Mesendoderm (in vitro differentiated cells): ENCODE data around the gene GALNT9.

Experiments used
- DNase-seq: peaks from one replicate; pipeline ENCODE4 v3.0.0; 2013
- H2AK5ac ChIP-seq: 2 replicates; pipeline ENCODE4 v1.6.1; 2013; ENCODE audit warnings: low read length, inconsistent platforms
- H2BK120ac ChIP-seq: 2 replicates; pipeline ENCODE4 v1.6.1; 2013; ENCODE audit warnings: low read depth, mild to moderate bottlenecking, low read length, moderate library complexity, mixed read lengths
- H2BK15ac ChIP-seq: replicated peaks from 2 replicates; pipeline ENCODE4 v1.6.1; 2013; ENCODE audit warnings: low read depth, mild to moderate bottlenecking, moderate library complexity
- H2BK5ac ChIP-seq: 2 replicates; pipeline ENCODE4 v1.6.1; 2013; ENCODE audit warnings: low read length, inconsistent platforms
- H3K18ac ChIP-seq: 2 replicates; pipeline ENCODE4 v1.6.1; 2013; ENCODE audit warnings: mild to moderate bottlenecking, low read length, mixed read lengths
- H3K23ac ChIP-seq: one replicate; pipeline ENCODE4 v1.6.1; 2013; ENCODE audit warnings: low read length
- H3K27ac ChIP-seq: 2 replicates; pipeline ENCODE4 v1.5.1; 2013; ENCODE audit warnings: low read depth, mild to moderate bottlenecking, inconsistent platforms, low read length, moderate library complexity
- H3K27me3 ChIP-seq: 2 replicates; pipeline ENCODE4 v1.6.1; 2013; ENCODE audit warnings: low read length, control low read depth, mild to moderate bottlenecking, inconsistent platforms; ENCODE audit not compliant: insufficient read depth, poor library complexity
- H3K36me3 ChIP-seq: 2 replicates; pipeline ENCODE4 v1.6.1; 2013; ENCODE audit warnings: low read length, inconsistent platforms; ENCODE audit not compliant: control insufficient read depth, insufficient read depth
- H3K4ac ChIP-seq: one replicate; pipeline ENCODE4 v1.6.1; 2013; ENCODE audit warnings: low read depth, mild to moderate bottlenecking, low read length, moderate library complexity
- H3K4me1 ChIP-seq: 2 replicates; pipeline ENCODE4 v1.6.1; 2013; ENCODE audit warnings: low read depth, low read length, inconsistent platforms; ENCODE audit not compliant: control insufficient read depth
- H3K4me2 ChIP-seq: 2 replicates; pipeline ENCODE4 v1.6.1; 2013; ENCODE audit warnings: low read length
- H3K4me3 ChIP-seq: 2 replicates; pipeline ENCODE4 v1.5.1; 2013; ENCODE audit warnings: mild to moderate bottlenecking, low read length
- H3K56ac ChIP-seq: one replicate; pipeline ENCODE4 v1.6.1; 2013; ENCODE audit warnings: low read length
- H3K79me1 ChIP-seq: 2 replicates; pipeline ENCODE4 v1.6.1; 2013; ENCODE audit warnings: low read length, inconsistent platforms
- H3K79me2 ChIP-seq: 2 replicates; pipeline ENCODE4 v1.6.1; 2013; ENCODE audit warnings: mild to moderate bottlenecking, low read length; ENCODE audit not compliant: control insufficient read depth, insufficient read depth
- H3K9ac ChIP-seq: 2 replicates; pipeline ENCODE4 v1.6.1; 2013; ENCODE audit warnings: low read length, inconsistent platforms
- H4K5ac ChIP-seq: one replicate; pipeline ENCODE4 v1.6.1; 2013; ENCODE audit warnings: low read length
- H4K8ac ChIP-seq: one replicate; pipeline ENCODE4 v1.6.1; 2013; ENCODE audit warnings: low read depth, mild to moderate bottlenecking, control low read depth, low read length, moderate library complexity
- WGBS: extraction: QIAGEN DNeasy Blood & Tissue Kit; methylation state at CpG from one replicate; pipeline ENCODE4 v1.1.7; 2013; ENCODE audit warnings: low lambda C conversion rate, missing lambda C conversion rate; ENCODE audit not compliant: insufficient coverage; ENCODE audit errors: extremely low coverage; 5-methylcytosine and 5-hydroxymethylcytosine counted together

GALNT9 gene

DNA sequence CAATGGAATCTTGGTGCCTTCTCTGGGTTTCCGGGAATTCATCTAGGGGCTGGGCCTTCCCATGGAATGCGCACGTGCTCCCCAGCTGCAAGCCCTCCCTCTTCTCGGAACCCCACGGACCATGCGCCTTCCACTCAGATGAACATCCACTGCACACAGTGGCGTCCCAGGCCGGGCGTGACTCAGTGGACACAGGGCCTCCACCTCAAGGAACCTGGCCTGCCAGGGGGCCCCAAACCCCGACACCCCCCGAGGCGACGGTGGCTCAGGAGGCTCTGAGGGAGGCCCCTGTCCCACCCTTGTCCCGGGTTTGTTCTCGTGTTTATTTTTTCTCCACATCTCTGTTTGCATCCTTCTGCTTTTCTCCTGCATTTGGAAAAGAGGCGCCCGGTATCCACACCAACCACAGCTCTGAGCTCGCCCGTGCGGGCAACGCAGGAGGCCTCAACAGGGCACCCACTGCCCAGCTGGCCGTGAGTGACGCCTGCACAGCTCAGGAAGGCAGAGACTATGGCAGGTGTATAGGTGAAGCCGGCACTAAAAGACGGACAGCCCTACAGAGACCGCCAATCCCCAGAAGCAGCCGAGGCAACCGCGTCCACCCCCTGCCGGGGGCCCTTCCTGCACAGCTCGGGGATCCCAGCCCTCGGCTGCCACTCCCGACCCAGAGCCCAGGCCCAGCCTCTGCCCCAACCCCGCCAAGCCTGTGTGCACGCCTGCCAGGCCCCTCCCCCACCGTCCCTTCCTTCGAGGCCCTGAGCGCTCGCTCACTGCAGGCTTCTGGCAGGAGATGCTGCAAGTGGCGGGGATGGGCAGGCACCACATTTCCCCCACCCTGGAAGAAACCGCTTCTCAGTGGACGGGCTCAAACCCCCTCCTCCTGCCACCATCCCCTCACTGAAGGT, 23.8 kb upstream of the GALNT9 start:
- H2BK120ac ChIP-seq = no peak overlapping the region
- H3K4me3 ChIP-seq = no peak overlapping the region
- no peak overlapping the region for H2BK15ac ChIP-seq
- no peak for DNase-seq
- no peaks in the 10 kb centered on the region for H3K4me1 ChIP-seq
- no peak overlapping the region for H2BK5ac ChIP-seq
- H3K4me2 ChIP-seq = no peak overlapping the region
- no peak overlapping the region for H2AK5ac ChIP-seq
- H3K79me2 ChIP-seq = no peaks in the 10 kb centered on the region
- no peak overlapping the region for H4K5ac ChIP-seq
- no peak overlapping the region for H3K56ac ChIP-seq
- H3K27ac ChIP-seq = no peak overlapping the region
- no peak overlapping the region for H4K8ac ChIP-seq
- H3K4ac ChIP-seq = no peak overlapping the region
- no peaks in the 10 kb centered on the region for H3K36me3 ChIP-seq
- no peaks in the 10 kb centered on the region for H3K27me3 ChIP-seq
- no peaks in the 10 kb centered on the region for H3K79me1 ChIP-seq
- no peak overlapping the region for H3K18ac ChIP-seq
- H3K9ac ChIP-seq = no peak overlapping the region
- H3K23ac ChIP-seq = no peak overlapping the region
- WGBS = no CpG with 5 or more reads among the region's 42 CpGs

DNA sequence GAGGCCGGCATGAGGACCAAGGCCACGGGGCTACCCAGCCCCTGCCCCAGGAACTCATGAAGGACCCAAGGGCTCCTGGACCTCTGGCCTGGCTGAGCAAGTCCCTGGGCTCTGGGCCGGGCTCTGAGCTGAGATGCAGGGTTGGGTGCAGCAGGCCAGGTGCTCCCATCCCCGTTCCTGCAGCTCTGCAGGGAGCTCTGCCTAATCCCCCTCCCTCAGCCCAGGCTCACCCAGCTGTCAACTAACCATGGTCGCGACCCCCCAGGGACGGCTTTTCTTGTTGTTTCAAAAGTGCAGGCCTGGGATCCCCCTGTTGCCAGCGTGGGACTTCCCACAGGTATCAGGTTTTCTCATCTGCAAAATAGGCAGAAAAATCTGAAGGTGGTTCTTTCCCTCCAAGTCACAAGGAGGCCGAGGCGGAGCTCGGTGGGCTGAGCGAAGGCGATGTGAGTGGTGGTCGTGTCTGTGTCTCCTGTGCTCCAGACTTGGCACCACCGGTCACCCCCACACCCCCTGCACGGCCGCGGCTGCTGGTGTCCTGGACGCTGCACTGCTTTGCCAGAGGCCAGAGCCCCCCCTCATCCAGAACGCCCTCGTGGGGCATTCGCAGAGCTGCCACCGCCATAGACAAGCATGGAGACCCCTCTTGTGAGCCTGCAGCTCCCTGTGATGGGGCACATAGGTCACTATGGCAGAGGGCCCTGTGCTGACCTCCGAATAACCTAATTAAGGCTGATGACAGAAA, 22.5 kb upstream of the GALNT9 start:
- Histone ChIP-seq H3K4me2 (no peak overlapping the region), H3K36me3 (no peaks in the 10 kb centered on the region), H3K27ac (no peak overlapping the region), H3K4me3 (no peak overlapping the region), H3K18ac (no peak overlapping the region), H3K4me1 (no peaks in the 10 kb centered on the region), H3K27me3 (no peaks in the 10 kb centered on the region), H4K8ac (no peak overlapping the region), H2BK120ac (no peak overlapping the region), H2BK15ac (no peak overlapping the region), H3K56ac (no peak overlapping the region), H3K9ac (no peak overlapping the region), H2BK5ac (no peak overlapping the region), H3K79me2 (no peaks in the 10 kb centered on the region), H4K5ac (no peak overlapping the region), H2AK5ac (no peak overlapping the region), H3K79me1 (no peaks in the 10 kb centered on the region), H3K23ac (no peak overlapping the region), H3K4ac (no peak overlapping the region)
- no CpG with 5 or more reads among the region's 24 CpGs for WGBS
- DNase-seq = no peak

DNA sequence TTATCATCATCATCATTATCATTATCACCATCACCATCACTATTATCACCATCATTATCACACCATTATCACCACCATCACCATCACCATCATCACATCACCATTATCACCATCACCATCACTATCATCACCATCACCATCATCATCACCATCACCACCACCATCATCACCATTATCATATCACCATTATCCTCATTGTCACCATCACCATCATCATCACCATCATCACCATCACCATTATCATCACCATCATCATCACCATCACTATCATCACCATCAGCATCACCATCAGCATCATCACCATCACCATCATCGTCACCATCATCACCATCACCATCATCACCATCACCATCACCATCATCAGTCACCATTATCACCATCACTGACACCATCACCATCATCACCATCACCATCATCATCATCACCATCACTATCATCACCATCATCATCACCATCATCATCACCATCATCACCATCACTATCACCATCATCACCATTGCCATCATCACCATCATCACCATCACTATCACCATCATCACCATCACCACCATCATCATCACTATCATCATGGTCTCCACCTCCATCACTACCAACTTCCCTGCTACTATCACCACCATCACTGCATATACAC, 20.2 kb upstream of the GALNT9 start:
- Histone ChIP-seq H3K4me2 (no peak overlapping the region), H3K27me3 (no peaks in the 10 kb centered on the region), H3K18ac (no peak overlapping the region), H3K4me1 (no peaks in the 10 kb centered on the region), H3K4ac (no peak overlapping the region), H2BK120ac (no peak overlapping the region), H3K79me1 (no peaks in the 10 kb centered on the region), H3K4me3 (no peak overlapping the region), H2BK15ac (no peak overlapping the region), H3K56ac (no peak overlapping the region), H2BK5ac (no peak overlapping the region), H3K9ac (no peak overlapping the region), H3K27ac (no peak overlapping the region), H3K36me3 (no peaks in the 10 kb centered on the region), H4K8ac (no peak overlapping the region), H3K79me2 (no peaks in the 10 kb centered on the region), H4K5ac (no peak overlapping the region), H3K23ac (no peak overlapping the region), H2AK5ac (no peak overlapping the region)
- WGBS = no CpG with 5 or more reads among the region's 1 CpG
- DNase-seq = no peak

GRCh38 chr12:132348176-132348575, 18.8 kb upstream of the GALNT9 start:
- H3K36me3 ChIP-seq = no peaks in the 10 kb centered on the region
- H3K56ac ChIP-seq = no peak overlapping the region
- H2BK5ac ChIP-seq = no peak overlapping the region
- no peak overlapping the region for H3K9ac ChIP-seq
- H3K27me3 ChIP-seq = no peaks in the 10 kb centered on the region
- no peak overlapping the region for H3K4ac ChIP-seq
- H3K79me2 ChIP-seq = no peaks in the 10 kb centered on the region
- DNase-seq = no peak
- H3K27ac ChIP-seq = no peak overlapping the region
- no CpG with 5 or more reads among the region's 14 CpGs for WGBS
- no peak overlapping the region for H3K4me2 ChIP-seq
- no peaks in the 10 kb centered on the region for H3K4me1 ChIP-seq
- H2BK15ac ChIP-seq = no peak overlapping the region
- H3K79me1 ChIP-seq = no peaks in the 10 kb centered on the region
- H3K23ac ChIP-seq = no peak overlapping the region
- H3K4me3 ChIP-seq = no peak overlapping the region
- no peak overlapping the region for H2AK5ac ChIP-seq
- H3K18ac ChIP-seq = no peak overlapping the region
- H4K5ac ChIP-seq = no peak overlapping the region
- H2BK120ac ChIP-seq = no peak overlapping the region
- H4K8ac ChIP-seq = no peak overlapping the region

DNA sequence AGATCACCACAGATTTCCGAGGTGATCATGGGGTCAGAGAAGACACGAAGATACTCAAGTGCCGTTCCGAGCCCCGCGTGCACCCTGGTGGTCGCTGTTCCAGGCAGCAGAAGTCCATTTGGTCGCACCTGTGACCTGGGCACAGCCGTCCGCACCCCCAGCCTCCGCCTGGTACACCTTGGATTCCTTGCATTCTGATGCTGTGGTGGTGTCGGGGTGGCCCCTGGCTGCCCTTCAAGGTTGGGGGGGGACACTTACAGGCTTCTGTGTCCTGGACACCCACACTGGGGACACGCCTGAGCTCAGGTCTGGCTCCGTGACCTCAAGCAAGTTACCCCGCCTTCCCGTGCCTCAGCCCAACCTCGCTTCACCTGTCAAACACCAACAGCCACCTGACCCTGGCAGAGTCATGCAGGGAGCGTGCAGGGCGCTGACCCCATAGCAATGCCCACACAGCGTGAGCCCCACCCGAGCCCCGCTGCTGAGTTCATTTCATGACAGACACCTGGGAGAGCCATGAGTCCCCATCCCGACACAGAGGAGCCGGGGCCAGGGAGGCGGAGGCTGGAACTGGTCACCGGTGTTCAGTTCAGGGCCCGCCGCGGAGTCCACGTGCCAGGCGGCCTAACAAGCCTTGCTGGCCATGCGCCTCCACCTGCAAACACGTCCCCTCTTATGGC, 17.9 kb upstream of the GALNT9 start:
- Histone ChIP-seq H2BK15ac (no peak overlapping the region), H2BK5ac (no peak overlapping the region), H3K9ac (no peak overlapping the region), H3K27me3 (no peaks in the 10 kb centered on the region), H3K23ac (no peak overlapping the region), H3K4me3 (no peak overlapping the region), H3K79me2 (no peaks in the 10 kb centered on the region), H3K4me2 (no peak overlapping the region), H3K56ac (no peak overlapping the region), H2AK5ac (no peak overlapping the region), H3K4ac (no peak overlapping the region), H2BK120ac (no peak overlapping the region), H3K18ac (no peak overlapping the region), H4K5ac (no peak overlapping the region), H3K36me3 (no peaks in the 10 kb centered on the region), H3K79me1 (no peaks in the 10 kb centered on the region), H3K4me1 (no peaks in the 10 kb centered on the region), H4K8ac (no peak overlapping the region), H3K27ac (no peak overlapping the region)
- no CpG with 5 or more reads among the region's 33 CpGs for WGBS
- no peak for DNase-seq
